NCI-H82 (cell line): ENCODE results near the gene RUFY4.
"Not testable (repeated sequence)": the region's sequence is repeated elsewhere in the genome, so short reads cannot be mapped to it uniquely, and the experiment has no call there.

Source experiments
- DNase-seq: peaks from one replicate; lab custom pipeline; 2025; lab: John Stamatoyannopoulos, UW

RUFY4 gene

GRCh38 chr2:218031771-218032257 is 37.2 kb upstream of the RUFY4 start:
- no peak for DNase-seq

DNA sequence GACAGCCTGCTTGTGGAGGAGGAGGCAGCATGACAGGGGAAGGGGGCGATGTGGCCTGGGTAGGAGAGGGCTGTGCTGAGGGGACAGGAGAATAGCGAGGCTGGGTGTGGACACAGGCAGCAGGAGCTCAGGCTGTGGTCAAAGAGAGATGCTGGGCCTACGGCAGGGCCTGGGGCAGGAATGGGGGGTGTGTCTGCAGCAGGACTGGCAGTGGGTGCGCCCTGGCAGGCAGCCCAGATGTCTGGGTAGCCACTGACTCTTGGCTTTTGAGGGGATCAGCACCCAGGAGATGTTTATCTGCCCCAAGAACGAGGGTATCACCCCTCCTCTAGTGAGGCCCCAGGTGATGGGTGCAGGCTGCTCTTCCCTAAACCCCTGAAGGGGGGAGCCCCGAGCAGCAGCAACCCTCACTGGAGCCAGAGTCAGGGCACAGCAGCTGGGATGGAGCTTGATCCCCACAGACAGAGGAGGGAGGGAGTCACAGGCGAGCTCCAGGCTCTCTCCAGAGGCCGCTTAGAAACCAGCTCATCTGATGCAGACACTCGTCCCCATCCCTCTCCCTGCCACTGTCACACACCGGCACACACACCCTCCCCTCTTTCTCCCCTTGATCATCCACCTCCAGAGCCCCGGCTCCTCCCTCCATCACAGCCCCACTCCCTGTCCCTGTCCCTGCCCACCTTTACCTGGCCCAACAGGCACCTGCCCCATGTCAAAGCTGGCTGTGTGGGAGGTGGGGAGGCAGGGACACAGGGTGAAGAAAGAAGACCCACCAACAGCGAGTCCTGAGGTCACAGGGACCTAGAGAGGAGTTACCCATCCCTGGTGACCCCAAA is 36.5 kb upstream of the RUFY4 start:
- DNase-seq, result peak; percentile 29

GRCh38 chr2:218033208-218033589 is 35.9 kb upstream of the RUFY4 start:
- no peak for DNase-seq

GRCh38 chr2:218033590-218034496 is 35.2 kb upstream of the RUFY4 start:
- DNase-seq, result no peak

DNA sequence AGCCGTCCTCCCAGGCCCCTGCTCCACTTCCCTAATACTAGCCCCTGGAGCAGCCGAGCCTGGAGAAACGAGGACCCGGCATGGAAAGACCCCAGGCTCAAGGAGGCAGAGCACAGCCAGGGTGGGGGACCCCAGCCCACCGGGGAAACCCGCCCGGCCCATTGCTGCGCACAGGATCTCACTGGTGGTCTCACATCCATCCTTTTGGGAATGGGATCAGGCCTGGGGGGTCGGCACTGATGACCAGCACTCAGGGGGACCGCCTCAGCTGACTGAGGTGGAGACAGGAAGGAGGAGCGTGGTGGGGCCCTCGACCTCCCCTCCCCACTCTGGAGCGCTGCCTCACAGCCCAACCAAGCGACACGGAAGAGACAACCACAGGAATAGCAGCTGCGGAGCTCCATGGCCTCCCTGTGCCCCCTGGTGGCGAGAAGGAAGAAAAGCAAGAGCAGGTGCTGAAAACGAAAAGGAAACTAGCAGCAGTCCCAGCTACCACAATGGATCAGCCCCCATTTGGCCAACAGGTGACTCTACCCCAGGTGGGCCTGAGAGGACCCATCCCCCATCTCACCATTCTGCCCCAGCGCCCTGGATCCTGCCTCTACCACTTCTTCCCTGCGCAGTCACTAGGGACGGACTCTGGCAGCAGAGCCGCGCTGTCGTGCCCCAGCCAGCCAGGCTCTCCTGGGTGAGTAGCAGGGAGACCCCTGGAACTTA is 34.4 kb upstream of the RUFY4 start:
- peak; percentile 64 for DNase-seq

- no peak for DNase-seq
Measured at GRCh38 chr2:218035463-218036100, 33.5 kb upstream of the RUFY4 start.

DNA sequence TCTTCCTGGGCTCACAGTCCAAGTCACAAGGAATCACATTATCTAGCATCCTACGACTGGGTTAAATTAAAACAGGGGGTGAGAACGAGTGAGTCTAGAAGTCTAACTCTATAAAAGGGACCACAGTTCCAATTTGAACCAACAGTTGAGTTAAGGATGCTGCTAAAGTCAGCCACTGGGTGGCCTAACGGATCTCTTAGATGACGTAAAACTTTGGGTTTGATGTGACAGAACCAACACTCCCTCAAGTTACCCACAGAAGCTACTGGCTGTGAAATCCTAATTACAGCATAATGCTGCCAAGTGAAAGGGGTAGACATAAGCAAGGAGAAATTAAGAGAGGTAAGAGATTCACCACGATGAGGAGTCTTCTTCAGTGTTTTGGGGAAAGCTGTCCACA is 32.7 kb upstream of the RUFY4 start:
- peak; percentile 13 for DNase-seq

DNA sequence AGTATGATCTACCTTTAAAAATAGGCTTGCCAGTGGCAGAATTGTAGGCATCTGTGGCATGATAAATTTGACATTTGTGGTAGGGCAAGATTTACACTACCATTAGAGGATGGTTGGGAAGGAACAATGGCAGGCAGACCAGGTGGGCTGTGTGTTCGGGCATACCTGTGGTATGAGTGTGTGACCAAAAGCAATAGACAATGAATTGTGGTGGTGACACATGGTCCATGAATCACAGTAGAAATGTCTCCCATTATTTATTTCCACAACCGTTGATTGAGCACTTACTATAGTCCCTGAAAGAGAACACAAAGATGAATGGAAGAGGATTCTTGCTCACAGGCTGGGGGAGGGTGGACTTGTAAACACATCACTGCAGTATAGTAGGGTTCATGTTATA is 29.9 kb upstream of the RUFY4 start:
- no peak for DNase-seq

- DNase-seq, result no peak
Measured at GRCh38 chr2:218040883-218041282, 28.2 kb upstream of the RUFY4 start.

GRCh38 chr2:218041302-218042168 is 27.5 kb upstream of the RUFY4 start:
- DNase-seq, result no peak

DNA sequence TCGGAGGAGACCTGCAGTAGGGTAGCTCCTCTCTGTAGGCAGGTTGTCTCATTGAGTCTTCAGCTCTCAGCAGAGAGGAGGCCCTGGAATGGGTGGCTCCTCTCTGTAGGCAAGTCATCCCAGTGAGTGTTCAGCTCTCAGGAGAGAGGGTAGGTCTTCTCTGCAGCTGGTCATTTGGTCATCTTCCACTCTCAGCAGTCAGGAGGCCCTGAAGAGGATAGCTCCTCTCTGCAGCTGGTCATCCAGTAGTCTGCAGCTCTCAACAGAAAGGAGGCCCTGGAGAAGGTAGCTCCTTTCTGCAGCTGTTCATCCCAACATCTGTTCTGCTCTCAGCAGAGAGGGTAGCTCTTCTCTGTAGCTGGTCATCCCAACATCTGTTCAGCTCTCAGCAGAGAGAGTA is 26.0 kb upstream of the RUFY4 start:
- DNase-seq, result no peak

- no peak for DNase-seq
Measured at GRCh38 chr2:218043701-218044109, 25.3 kb upstream of the RUFY4 start.

GRCh38 chr2:218044599-218044998 is 24.5 kb upstream of the RUFY4 start:
- not testable (repeated sequence) for DNase-seq

GRCh38 chr2:218046238-218046637 is 22.8 kb upstream of the RUFY4 start:
- no peak for DNase-seq

DNA sequence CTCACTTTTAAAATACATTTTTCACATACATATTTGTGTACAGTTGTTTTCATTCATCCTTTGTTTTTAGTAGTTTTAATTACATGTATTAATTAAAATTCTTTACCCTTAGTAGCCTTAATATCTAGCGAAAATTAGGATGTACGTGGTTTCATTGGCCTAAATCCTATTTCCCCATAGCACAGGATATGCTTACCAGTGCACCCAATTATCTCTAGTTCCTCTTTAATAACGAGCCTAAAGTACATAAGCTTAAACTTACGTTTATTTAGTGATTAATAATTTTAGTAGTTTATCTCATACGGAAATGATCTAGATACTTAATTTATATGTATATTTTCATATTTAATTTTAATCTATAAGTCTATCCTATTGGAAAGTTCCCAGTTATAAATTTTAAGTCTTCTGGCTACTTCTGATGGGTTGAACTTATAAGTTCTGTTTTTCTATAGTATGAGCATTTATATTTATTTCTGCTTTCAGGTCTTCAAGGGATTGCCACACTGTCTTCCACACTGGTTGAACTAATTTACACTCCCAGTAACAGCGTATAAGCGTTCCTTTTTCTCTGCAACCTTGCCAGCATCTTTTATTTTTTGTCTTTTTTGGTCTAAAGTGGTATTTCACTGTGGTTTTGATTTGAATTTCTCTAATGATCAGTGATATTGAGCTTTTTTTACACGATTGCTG is 21.4 kb upstream of the RUFY4 start:
- no peak for DNase-seq

DNA sequence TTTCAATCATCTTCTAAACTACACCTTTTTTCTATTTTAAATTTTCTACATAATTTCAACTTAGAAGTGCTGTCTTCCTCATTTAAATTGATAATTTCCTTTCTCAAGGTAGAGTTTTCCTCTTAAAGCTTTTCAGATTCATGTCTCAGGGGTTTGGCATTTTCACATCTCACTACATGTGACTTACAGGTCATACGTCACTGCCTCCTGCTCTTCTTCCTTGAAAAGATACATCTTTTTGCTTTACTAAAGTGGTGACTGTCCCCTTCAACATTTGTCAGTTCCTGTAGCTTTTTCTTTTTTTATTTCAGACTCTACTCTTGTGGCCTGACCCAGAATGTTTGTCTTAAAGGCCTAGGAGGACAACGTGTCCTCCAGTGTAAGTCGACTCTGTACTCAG is 17.1 kb upstream of the RUFY4 start:
- DNase-seq, result no peak

DNA sequence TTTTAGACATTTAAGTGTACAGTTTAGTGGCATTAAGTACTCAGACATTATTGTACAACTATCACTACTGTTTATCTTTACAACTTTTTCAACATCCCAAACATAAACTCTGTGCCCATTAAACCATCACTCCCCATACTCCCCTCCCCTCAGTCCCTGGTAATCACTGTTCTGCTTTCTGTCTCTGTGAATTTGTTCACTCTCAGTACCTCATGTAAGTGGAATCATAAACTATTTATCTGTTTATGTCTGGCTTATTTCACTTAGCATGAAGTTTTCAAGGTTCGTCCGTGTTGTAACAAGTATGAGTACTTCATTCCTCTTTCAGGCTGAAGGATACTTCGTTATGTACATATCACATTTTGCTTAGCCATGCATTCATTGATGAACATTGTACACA is 9.8 kb upstream of the RUFY4 start:
- no peak for DNase-seq

- no peak for DNase-seq
Measured at GRCh38 chr2:218060118-218060517, 8.9 kb upstream of the RUFY4 start.

- DNase-seq, result no peak
Measured at GRCh38 chr2:218060950-218061660, 7.9 kb upstream of the RUFY4 start.

- no peak for DNase-seq
Measured at GRCh38 chr2:218063486-218063885, 5.6 kb upstream of the RUFY4 start.
